GM12878 (cell line): ENCODE data around the gene DMWD. TPM values are rescaled to one million over a fixed set of nuclear protein-coding genes. Genes with fewer than 3 reads are reported as not detected.

Experiments
- ATAC-seq: fragments of 200-7000 bp; cut with Tn5 transposase; 3 replicates; pipeline ENCODE4 v1.9.1; 2020; ENCODE audit warnings: mild to moderate bottlenecking, moderate library complexity
- BruUV-seq: library from RNA; stranded (reverse); fragments of 400-500 nt; replicated peaks from 2 replicates; lab custom pipeline; 2021; lab: Mats Ljungman, UMichigan
- CTCF ChIA-PET: fragments of 300-600 bp; sonication (Branson Sonifier 250); formaldehyde crosslinking; extraction: SDS; loops from one replicate; lab custom pipeline; 2021; ENCODE audit warnings: inconsistent platforms; lab: Yijun Ruan, JAX
- POLR2A ChIA-PET: fragments of 350-600 bp; formaldehyde crosslinking; extraction: SDS; loops from one replicate; lab custom pipeline; 2021; ENCODE audit warnings: inconsistent platforms; lab: Charles Lee
- RAD21 ChIA-PET: fragments of 300-600 bp; sonication (Branson Sonifier 250); formaldehyde crosslinking; loops from one replicate; lab custom pipeline; 2023; ENCODE audit warnings: antibody characterized with exemption; ENCODE audit not compliant: unreplicated experiment; lab: Charles Lee
- SMC1A ChIA-PET: fragments of 300-600 bp; sonication (Branson Sonifier 250); formaldehyde crosslinking; loops from one replicate; lab custom pipeline; 2023; ENCODE audit not compliant: unreplicated experiment, uncharacterized antibody; lab: Charles Lee
- DNase-seq: peaks from one replicate; pipeline ENCODE4 v3.0.0-alpha.2; 2011; ENCODE audit warnings: low read depth, low spot score
- FAIRE-seq: peaks from 3 replicates; lab custom pipeline; 2011; peaks lifted over from hg19 to GRCh38; lab: Jason Lieb, UNC
- H2AFZ ChIP-seq: 2 replicates; pipeline ENCODE4 v1.6.0; 2011; ENCODE audit warnings: low read depth, low read length, control low read depth; ENCODE audit not compliant: control insufficient read depth
- H3K27ac ChIP-seq: 2 replicates; pipeline ENCODE4 v1.5.1; 2011; ENCODE audit warnings: control low read depth; ENCODE audit not compliant: control insufficient read depth, insufficient read depth
- H3K27me3 ChIP-seq, 2 experiments: replicated peaks in 1 of 2; 2 replicates each; pipeline versions ENCODE4 v1.6.0 to v1.6.1; 2011; ENCODE audit warnings: low read length in 1 of 2; ENCODE audit not compliant: control insufficient read depth in 2 of 2, insufficient read depth in 2 of 2
- H3K36me3 ChIP-seq, 2 experiments: 2 replicates each; pipeline ENCODE4 v1.5.1; 2011; ENCODE audit warnings: low read length in 1 of 2; ENCODE audit not compliant: control insufficient read depth in 2 of 2, insufficient read depth in 2 of 2
- H3K4me1 ChIP-seq: 2 replicates; pipeline ENCODE4 v1.6.1; 2011; ENCODE audit warnings: mild to moderate bottlenecking, low read length, moderate library complexity, mixed read lengths; ENCODE audit not compliant: control insufficient read depth, insufficient read depth
- H3K4me2 ChIP-seq: 2 replicates; pipeline ENCODE4 v1.6.0; 2011; ENCODE audit warnings: control low read depth; ENCODE audit not compliant: control insufficient read depth, insufficient read depth
- H3K4me3 ChIP-seq: fragments of 200-600 bp; sonication (generic); 2 replicates; pipeline ENCODE4 v1.5.1; 2016
- H3K79me2 ChIP-seq: 2 replicates; pipeline ENCODE4 v1.6.0; 2011; ENCODE audit warnings: low read length; ENCODE audit not compliant: control insufficient read depth, insufficient read depth
- H3K9ac ChIP-seq: 2 replicates; pipeline ENCODE4 v1.8.0; 2011; ENCODE audit warnings: low read length, control low read depth, mixed read lengths; ENCODE audit not compliant: control insufficient read depth, insufficient read depth
- H3K9me3 ChIP-seq: replicated peaks from 3 replicates; pipeline ENCODE4 v1.5.1; 2011; ENCODE audit warnings: mild to moderate bottlenecking, low read length; ENCODE audit not compliant: control insufficient read depth, insufficient read depth
- H4K20me1 ChIP-seq: 2 replicates; pipeline ENCODE4 v1.6.0; 2011; ENCODE audit not compliant: control insufficient read depth, insufficient read depth
- BACH1 ChIP-seq: fragments of 450-650 bp; IDR thresholded peaks from 2 replicates; pipeline ENCODE4 v1.6.1; 2017; ENCODE audit warnings: mild to moderate bottlenecking, borderline replicate concordance
- BMI1 ChIP-seq: fragments of 450-650 bp; IDR thresholded peaks from 2 replicates; pipeline ENCODE4 v1.6.1; 2016; ENCODE audit warnings: mild to moderate bottlenecking, moderate library complexity, borderline replicate concordance
- CBFB ChIP-seq: IDR thresholded peaks from 2 replicates; pipeline ENCODE4 v1.6.1; 2016; ENCODE audit warnings: antibody characterized with exemption, low read depth
- KDM1A ChIP-seq: fragments of 200-600 bp; sonication (generic); IDR thresholded peaks from 2 replicates; pipeline ENCODE4 v1.6.1; 2016; ENCODE audit warnings: borderline replicate concordance
- POLR2A ChIP-seq: IDR thresholded peaks from 2 replicates; pipeline ENCODE4 v1.6.1; 2011; ENCODE audit warnings: low read depth, mild to moderate bottlenecking, low read length
- TAF1 ChIP-seq: IDR thresholded peaks from 2 replicates; pipeline ENCODE4 v1.6.1; 2011; ENCODE audit warnings: mild to moderate bottlenecking, low read depth, low read length, borderline replicate concordance
- WGBS: methylation state at CpG from one replicate; pipeline ENCODE4 v1.1.6; 2016; ENCODE audit warnings: low lambda C conversion rate; ENCODE audit not compliant: insufficient replicate concordance, insufficient coverage; ENCODE audit errors: missing lambda C conversion rate; 5-methylcytosine and 5-hydroxymethylcytosine counted together
- in situ Hi-C: fragments of 300-500 bp; cut with MboI; formaldehyde crosslinking; loops from 9 replicates; pipeline ENCODE4 v1.14.3; 2018; ENCODE audit warnings: mixed read lengths
- intact Hi-C: fragments of 100-400 bp; cut with micrococcal nuclease; formaldehyde crosslinking; loops from one replicate; pipeline ENCODE4 v1.14.2; 2022; ENCODE audit not compliant: unreplicated experiment
- polyA plus RNA-seq, 11 experiments: library from polyadenylated mRNA; depleted of rRNA in 4 of 11; unstranded in 6 of 11; stranded (reverse) in 5 of 11; fragments of >200 nt; fragmentation: Nextera tagmentation in 4 of 11; fragmentation: Illumina TruSeq in 1 of 11; extraction: Ambion mirVana in 4 of 11; extraction: Trizol in 1 of 11; gene quantifications; 1 replicate in 1 of 11; 2 replicates in 10 of 11; pipeline versions ENCODE4 v1.2.1 to v1.2.3, GENCODE V29; 2011 to 2016; ENCODE audit warnings: inconsistent platforms in 2 of 11, missing spikeins in 2 of 11, low read depth in 1 of 11
- total RNA-seq, 4 experiments: library from RNA; depleted of rRNA in 3 of 4; stranded (reverse); fragments of >200 nt in 3 of 4; fragmentation: Illumina TruSeq in 1 of 4; extraction: Trizol in 1 of 4; gene quantifications; 2 replicates each; pipeline versions ENCODE4 v1.2.1 to v1.2.3, GENCODE V29; 2013 to 2021

DMWD gene
- total and polyA plus RNA-seq, 10 of the 15 experiments (the other 5 are each of a cell fraction or from before 2014, with no cell fraction given): 3.5 to 56.0 (median 11.6) TPM

GRCh38 chr19:45781214-45782161 lies 11.2 kb downstream of the DMWD start:
- no peak for DNase-seq
- Histone ChIP-seq H3K4me2 (no peak overlapping the region), H4K20me1 (no peaks in the 10 kb centered on the region), H3K27ac (no peak overlapping the region), H3K79me2 (no peaks in the 10 kb centered on the region), H3K27me3 (no peaks in the 10 kb centered on the region), H3K4me3 (no peak overlapping the region), H3K9me3 (no peaks in the 10 kb centered on the region), H3K36me3 (peaks cover 0 to 2% of the 10 kb centered on the region in 2 experiments; a peak in 1 of 4 replicates), H3K4me1 (peaks cover 11% of the 10 kb centered on the region), H3K9ac (no peak overlapping the region)
- ChIA-PET RAD21 (interaction anchor here (1.8 kb wide), 1 partner anchor 89 kb away, joined by 3 read pairs; the partner anchor contains the start of gene QPCTL), SMC1A (no interaction called here), CTCF (interaction anchor here (0.6 kb wide), 1 partner anchor 13 kb away, joined by 3 read pairs; no protein-coding TSS in a partner anchor), POLR2A (no interaction called here)
- no peak for FAIRE-seq
- BruUV-seq: no TSS peak
- no peak for ATAC-seq
- intact Hi-C loops: no loop called here
- TF ChIP-seq CBFB: no peak
- no peak for TF ChIP-seq KDM1A
- peak; percentile 54; the same call in 1 of the 2 replicates for TF ChIP-seq POLR2A
- TF ChIP-seq BACH1: no peak
- no peak for TF ChIP-seq TAF1
- TF ChIP-seq BMI1: no peak
- TF ChIP-seq, all 136 proteins: peak for 1
- in situ Hi-C loops: no loop called here
- H2AFZ ChIP-seq: no peak overlapping the region
- WGBS: 73% methylated on average over 17 of the region's 17 CpGs
